ENCODE data around the gene ATXN2.
"Not testable (repeated sequence)": the region's sequence is repeated elsewhere in the genome, so short reads cannot be mapped to it uniquely, and the experiment has no call there.

Gene ATXN2

GRCh38 chr12:111494676-111495075 is 104.4 kb downstream of the ATXN2 start:
- no peak for DNase-seq (ENCODE audit: low spot score)

- not testable (repeated sequence) for DNase-seq (ENCODE audit: low spot score)
Measured at GRCh38 chr12:111492979-111493378, 106.1 kb downstream of the ATXN2 start.

DNA sequence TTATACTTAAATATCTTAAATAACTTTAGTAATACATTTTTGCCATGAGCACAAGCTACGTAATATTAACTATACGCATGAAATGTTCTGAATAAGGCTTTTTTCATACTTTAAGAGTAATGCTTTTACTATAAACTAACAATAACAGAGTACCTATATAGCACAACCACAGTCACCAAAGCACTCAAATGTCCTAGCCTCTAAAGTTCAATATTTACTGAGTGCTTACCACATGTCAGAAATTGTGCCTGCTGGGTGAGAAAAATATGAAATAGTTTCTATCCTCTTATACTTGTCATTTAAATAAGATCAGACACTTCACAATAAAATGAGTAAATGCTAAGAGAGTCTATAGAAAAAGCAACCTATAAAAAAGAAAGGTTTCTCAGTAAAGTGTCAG is 110.3 kb downstream of the ATXN2 start:
- no peak for DNase-seq (ENCODE audit: low spot score)

DNA sequence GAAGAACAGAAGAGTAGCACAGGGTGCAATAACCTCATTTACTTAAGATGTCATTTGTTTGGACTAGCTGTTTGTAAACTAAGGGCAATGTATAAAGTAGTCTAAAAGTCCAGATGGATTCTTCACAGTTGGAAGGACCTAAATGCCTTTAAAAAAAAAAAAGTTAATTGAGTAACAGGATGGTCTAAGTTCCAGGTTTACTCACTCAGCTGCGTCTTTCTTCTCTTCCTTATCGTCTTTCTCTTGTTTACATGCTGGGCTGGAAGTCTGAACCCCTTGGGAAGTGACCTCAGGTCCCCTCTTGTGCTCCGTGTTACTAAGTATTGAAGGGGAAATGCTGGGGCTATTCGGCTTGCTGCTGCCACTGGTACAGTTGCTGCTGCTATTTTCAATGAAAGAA is 110.8 kb downstream of the ATXN2 start:
- no peak for DNase-seq (ENCODE audit: low spot score)

DNA sequence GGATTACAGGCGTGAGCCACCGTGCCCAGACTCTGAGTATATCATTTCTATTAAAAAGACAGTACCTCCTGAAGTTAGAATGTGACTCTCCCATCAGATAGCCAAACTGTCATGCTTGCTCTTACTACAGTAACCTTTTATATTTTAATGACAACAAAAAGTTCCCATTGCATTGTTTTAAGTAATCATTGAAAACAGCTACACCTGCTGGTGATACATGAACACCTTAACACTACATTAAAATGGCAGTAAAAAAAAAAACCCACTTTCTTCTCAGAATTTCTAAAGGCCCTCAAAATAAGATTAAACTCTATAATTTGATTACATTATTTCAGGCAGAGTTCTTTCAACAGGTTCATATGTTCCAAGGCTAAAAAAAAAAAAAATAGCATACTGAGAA is 116.7 kb downstream of the ATXN2 start:
- no peak for DNase-seq (ENCODE audit: low spot score)

- no peak for DNase-seq (ENCODE audit: low spot score)
Measured at GRCh38 chr12:111471236-111471635, 127.9 kb downstream of the ATXN2 start.

DNA sequence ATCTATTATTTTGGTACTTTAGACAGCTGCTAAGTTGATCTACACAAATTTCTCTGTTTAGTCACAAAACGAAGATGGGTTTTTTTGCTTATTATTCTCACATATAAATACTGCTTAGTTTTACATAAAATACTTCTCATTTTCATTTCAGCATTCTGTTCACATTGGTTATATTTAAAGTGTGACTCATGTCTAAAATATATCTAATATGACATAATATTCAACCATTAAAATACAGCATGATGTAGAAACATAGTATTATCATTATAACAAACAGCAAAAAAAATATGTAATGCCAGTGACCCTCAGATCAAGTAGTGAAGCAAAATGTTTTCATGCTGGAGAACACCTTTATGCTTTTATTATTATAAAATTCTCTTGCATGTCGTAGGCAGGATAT is 129.7 kb downstream of the ATXN2 start:
- DNase-seq (ENCODE audit: low spot score) = no peak

DNA sequence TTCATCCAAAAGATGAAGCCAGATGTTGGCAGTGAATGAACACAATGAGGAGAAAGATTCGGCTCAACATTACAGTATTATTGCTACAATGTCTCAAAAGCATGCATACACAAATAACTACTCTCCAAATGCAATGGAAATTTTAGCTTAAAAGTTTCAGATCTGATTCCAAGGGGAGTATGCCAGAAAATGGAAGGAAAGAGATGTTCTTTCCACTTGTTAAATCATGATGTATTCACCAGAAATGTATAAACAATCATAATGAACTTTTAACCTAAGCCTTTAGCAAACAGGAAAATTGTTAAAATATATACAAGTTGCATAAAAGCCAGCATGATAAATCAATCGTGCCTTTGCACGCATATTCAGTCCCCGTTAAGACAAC is 131.3 kb downstream of the ATXN2 start:
- no peak for DNase-seq (ENCODE audit: low spot score)

DNA sequence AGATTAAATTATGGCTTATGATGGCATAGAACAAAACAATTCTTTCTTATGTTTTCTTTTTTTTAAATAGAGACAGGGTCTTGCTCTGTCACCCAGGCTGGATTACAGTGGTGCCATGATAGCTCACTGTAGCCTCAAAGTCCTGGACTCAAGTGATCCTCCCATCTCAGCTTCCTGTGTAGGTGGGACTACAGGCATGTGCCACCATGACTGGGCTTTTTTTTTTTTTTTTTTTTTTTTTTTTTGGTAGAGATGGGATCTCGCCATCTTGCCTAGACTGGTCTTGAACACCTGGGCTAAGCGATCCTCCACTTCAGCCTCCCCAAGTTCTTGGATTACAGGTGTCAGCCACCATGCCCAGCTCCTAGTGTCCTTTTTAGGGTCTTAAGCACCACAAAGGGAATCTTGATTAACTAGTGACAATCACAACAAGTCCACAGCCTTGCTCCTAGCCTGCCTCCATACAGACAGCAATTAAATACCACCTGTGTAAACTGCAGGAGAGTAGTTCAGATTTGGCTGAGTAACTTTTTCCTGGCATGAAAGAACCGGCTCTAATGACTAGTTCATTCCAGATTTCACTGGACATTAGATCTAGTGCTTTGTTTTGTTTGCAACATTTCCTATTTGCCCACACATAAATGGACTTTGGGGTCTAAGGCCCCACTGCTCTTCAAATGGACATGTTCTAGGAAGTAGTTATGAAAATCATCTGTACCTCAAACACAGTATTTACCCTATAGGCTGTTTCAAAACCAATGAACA is 131.8 kb downstream of the ATXN2 start:
- DNase-seq (ENCODE audit: low spot score) = no peak

GRCh38 chr12:111462210-111462769 is 136.8 kb downstream of the ATXN2 start:
- no peak for DNase-seq (ENCODE audit: low spot score)

- DNase-seq (ENCODE audit: low spot score) = not testable (repeated sequence)
Measured at GRCh38 chr12:111460111-111460510, 139.0 kb downstream of the ATXN2 start.

- DNase-seq (ENCODE audit: low spot score) = no peak
Measured at GRCh38 chr12:111458546-111459172, 140.5 kb downstream of the ATXN2 start.

GRCh38 chr12:111457577-111457976 is 141.5 kb downstream of the ATXN2 start:
- no peak for DNase-seq (ENCODE audit: low spot score)

DNA sequence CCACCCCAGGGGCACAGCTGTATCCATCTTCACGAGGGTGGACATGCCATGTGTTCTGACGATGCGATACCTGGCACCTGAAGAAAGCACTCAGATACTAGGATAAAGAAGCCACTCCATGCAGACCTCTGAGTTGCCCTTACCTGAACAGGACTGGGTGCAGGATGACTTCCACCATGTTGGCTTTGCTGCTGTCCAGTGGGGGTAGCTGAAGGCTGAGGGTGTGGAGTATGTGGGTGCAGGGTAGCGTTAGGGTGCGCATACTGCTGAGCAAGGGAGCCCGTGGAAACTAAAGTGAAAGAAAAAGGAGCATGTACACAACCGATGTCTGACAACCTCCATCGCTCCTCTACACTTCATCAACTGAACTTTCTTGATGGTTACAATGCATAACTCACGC is 142.0 kb downstream of the ATXN2 start:
- DNase-seq (ENCODE audit: low spot score) = no peak

DNA sequence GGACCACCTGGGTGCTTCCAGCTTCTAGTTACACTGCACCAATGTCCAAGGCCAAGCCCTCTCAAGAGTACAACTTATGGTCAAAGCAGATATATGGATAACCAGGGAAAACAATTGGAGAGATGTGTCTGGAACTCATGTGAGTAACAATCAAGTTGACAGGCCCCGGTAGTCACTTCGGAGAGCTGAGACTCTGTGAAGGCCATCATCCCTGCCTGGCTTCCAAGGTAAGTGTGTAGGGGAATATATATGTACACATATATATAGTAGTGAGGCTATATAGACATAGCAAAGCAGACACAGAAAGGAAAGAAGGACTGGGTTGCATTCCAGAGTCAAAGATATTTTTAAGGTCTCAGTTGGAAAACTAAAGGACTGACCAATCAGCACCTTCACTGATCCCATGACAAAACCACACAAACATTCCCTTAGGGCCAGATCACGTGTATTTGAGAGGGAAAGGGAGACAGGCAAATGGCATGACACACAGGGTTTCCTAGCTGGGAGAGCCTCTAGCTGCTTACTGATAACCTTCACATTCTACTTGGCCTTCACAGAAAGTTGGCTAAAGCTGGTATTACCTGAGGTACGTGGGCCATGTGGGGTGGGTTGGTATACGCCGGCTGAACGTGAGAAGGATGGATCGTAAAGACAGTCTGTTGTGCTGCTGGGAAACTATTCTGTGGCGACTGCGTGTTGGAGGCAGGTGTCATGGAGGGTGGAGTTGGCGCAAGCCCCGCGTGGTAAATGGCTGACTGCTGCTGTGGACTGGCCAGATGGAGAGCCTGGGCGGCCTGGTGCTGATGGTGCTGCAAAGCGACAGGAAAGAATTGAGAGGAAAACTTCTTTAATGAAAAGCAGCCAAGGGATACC is 143.4 kb downstream of the ATXN2 start:
- no peak for DNase-seq (ENCODE audit: low spot score)

DNA sequence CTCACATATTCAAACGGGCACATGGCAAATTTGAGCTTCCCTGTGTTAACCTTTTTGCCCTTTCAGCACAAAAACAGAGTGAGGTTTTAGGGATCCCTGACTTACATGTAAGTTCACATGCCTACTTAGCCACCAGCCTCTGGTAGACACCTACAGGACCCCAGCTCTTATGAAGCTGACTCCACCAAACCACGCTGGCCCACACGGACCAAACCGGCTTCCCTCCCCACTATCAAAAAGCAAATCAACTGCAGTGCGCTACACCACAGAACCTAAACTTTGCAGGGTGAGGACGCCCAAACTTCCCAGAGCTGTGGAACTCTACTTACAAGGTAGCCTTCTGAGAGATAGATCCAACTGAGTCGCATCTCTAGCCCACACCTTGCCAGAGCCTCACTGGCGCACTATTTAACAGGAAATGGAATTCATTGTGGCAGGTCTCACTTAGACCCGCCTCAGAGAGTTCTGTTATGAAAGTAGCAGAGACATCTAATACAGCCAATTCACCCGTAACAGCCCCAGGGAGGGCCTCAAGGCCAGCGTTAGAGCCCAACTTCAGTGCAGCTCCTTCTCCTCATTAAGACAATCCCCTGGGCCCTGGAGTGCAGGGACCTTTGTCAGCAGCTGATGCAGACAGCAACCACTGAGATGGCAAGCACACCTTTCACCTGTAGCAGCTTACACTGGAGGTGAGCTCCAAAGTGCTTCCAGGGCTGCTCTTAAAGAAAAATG is 144.2 kb downstream of the ATXN2 start:
- DNase-seq (ENCODE audit: low spot score) = no peak

DNA sequence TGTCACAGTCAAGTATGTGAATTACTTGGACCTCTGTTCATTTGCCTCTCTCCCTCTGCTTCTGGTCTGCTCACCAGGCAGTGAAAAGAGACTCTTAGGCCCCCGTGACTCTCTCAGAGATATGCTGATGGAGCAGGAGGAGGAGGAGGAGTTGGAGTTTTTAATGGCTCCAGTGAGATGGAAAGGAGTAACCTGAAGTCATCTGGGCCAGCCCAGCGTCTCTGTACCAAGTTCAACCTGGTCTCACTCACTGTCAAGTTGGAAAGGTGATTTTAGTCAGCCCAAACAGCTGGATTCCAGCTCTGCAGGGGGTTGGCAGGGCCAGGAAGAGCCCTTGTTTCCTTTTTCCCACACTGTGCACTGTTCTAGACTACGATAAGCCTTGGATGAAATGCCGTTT is 144.8 kb downstream of the ATXN2 start:
- DNase-seq (ENCODE audit: low spot score) = no peak

DNA sequence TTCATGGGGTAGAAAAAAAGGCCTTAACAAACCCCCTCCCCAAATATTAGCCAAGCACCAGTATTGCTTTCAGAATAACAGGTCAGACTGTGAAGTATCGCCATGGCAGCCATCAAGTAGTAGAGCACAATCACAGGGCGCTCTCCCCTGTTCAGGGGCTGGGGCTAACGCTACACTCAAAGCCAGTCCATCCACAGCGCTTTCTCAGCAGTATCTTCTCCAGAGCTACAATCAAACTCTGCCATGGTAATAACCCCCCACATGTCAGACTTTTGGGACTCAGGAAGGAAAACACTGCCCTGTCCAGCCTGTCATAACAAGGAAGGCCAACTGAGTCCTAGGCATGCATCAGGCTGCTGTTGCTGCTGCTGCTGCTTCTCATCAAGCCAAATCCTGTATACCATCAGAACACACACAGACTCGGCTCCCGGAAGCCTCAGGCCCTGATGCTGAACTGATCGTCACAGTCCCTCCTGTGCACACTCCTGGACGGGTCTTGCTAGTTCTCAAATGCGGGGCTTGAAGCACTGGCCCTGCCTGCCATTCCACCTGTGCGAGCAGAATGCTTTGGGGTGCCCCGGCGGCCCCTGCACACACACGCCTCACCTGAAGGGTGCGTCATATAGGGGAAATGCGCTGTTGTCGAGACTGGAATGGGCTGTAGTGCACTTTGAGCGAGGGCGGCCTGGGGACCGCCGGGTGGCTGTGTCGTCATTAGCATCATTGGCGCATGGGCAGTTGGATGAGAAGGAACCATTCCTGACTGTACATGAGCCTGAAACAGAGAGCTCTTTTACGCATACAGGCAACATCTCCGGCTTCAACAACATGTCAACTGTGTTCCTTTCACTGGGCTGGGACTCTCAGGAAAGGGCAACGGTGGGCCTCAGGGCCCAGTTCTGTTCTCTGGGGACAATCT is 145.8 kb downstream of the ATXN2 start:
- no peak for DNase-seq (ENCODE audit: low spot score)

DNA sequence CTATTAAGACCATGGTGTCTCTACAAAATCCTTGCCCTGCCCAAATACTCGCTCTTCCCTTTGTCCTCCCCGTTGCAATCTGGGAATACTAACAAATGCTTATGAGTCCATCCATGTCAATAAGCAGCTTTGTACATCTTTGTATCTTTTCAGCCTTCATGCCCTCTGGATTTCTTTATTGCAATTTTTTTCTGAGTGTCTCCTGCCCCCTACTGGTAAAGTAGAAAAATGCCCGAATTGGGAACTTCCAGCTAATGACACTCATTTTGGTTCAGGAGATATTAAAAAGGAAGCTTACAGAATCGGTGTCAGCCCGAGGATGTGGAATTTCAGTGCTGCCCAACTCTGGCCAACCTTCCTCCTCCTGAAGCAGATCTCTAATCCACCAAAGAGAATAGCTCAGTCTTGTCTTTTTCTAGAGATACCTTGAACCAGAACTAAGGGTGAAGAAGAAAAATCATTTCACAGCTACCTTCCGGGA is 147.4 kb downstream of the ATXN2 start:
- DNase-seq (ENCODE audit: low spot score) = peak; percentile 61

DNA sequence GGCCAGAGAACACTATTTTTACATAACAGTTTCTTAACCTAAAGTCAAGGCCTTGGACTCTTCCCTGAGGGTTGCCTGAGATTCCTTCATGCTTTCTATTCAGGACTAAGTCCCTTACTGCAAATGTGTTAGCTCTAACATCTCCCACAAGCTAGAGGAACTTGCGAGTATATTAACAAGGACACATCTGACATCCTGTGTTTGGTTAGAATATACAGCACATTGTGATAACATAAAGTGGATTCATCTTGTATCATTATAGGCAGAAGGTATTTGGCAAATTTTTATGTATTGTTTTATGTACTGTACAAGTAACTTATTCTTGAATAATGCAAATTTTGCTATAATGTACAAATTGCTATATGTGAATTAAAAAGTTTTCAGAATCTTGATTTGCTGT is 147.9 kb downstream of the ATXN2 start:
- DNase-seq (ENCODE audit: low spot score) = no peak

GRCh38 chr12:111450676-111451075 is 148.4 kb downstream of the ATXN2 start:
- DNase-seq (ENCODE audit: low spot score) = no peak

Data from activated CD4-positive, alpha-beta T cell treated with anti-CD3 and anti-CD28 coated beads, Interleukin-2, Interleukin-4, amounts not matched to agents 100 ng/mL and 50 ng/mL, durations not matched to agents 16 hours and 8 hours (primary cell).